Kasumi-1 (cell line): Measurements from ENCODE around the gene MALT1.
"Not testable (repeated sequence)": the region's sequence is repeated elsewhere in the genome, so short reads cannot be mapped to it uniquely, and the experiment has no call there.

Experiments
- DNase-seq, 2 experiments: peaks; one replicate each; lab custom pipeline; 2025; lab: John Stamatoyannopoulos, UW

MALT1 gene

DNA sequence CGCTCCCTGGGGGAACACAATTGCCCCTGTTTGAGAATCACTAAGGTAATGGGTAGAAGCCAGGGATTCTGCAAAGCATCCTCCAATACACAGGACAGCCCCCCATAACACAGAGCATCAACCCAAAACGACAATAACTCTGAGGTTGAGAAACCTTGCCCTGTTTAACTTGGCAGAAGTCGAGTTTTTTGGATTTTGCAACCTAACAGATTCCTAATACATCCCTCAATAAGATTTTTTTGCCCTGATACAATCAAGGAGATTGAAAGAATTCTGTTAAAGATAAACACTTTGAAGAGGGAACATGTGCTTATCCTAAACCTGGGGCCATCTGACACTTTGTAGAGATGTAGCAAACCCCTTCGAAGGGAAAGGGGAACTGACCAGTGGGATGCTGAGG, 100.9 kb downstream of the MALT1 start:
- DNase-seq = no peak

DNA sequence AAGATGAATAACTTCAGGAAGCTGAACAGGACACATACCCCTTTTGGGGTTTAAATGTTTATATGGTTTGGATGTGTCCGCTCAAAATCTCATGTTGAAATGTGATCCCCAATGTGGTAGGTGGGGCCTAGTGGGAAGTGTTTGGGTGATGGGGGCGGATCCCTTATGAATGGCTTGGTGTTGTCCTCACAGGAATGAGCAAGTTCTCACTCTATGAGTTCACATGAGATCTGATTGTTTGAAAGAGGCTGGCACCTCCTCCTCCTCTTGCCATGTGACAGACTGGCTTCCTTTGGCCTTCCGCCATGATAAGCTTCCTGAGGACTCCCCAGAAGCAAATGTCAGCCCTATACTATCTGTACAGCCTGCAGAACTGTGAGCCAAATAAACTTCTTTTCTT, 104.8 kb downstream of the MALT1 start:
- no peak for DNase-seq

- DNase-seq = not testable (repeated sequence)
Observed at GRCh38 chr18:58776541-58776940, 105.3 kb downstream of the MALT1 start.

DNA sequence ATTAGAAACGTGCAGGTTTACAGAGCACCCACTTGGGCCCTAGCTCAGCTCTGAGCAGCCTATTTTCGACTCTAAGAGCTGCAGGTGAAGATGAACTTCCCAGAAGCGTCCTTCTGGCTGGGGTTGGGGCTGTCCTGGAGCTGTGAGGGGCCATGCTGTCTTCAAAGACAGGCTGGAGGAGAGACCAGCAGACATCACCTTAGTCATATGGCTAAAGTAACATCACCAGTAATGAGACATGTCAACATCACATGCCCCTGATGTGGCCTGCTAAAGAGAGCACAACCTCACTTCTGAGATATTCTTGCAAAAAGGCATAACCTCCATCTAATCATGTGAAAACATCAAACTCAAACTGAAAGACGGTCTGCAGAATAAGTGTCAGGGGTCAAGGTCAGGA, 106.2 kb downstream of the MALT1 start:
- DNase-seq = no peak

DNA sequence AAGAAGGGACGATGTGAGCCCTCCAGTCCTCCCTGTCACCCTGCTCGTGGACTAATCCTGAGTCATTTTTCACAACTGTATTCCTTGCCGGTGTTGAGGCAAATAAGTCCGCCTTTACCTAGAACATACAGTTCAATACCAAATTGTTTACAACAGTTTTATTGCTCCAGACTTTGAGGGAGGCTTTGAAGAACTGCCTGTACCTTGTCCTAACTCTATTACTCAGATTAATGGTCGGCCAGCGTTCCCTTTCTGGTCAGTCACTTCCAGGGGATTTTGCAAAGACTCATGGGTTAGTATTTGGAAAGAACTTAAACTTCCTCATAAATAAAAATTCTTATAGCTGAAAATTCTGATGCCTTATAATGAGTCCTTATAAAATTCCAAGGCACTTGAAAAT, 108.3 kb downstream of the MALT1 start:
- no peak for DNase-seq

DNA sequence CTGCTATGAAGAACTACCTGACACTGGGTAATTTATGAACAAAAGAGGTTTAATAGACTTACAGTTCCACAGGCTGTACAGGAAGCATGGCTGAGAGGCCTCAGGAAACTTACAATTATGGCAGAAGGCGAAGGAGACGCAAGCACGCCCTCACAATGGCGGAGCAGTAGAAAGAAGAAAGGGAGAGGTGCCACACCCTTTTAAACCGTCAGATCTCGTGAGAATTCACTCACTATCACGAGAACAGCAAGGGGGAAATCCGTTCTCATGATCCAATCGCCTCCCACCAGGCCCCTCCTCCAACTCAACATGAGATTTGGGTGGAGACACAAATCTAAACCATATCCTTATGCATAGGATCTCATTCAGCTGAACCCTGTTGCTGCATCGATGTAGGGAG, 108.8 kb downstream of the MALT1 start:
- no peak for DNase-seq

- peak; percentile 60 to 77 for DNase-seq
Observed at GRCh38 chr18:58781627-58782194, 110.4 kb downstream of the MALT1 start.

GRCh38 chr18:58784601-58785137, 113.4 kb downstream of the MALT1 start:
- no peak for DNase-seq

DNA sequence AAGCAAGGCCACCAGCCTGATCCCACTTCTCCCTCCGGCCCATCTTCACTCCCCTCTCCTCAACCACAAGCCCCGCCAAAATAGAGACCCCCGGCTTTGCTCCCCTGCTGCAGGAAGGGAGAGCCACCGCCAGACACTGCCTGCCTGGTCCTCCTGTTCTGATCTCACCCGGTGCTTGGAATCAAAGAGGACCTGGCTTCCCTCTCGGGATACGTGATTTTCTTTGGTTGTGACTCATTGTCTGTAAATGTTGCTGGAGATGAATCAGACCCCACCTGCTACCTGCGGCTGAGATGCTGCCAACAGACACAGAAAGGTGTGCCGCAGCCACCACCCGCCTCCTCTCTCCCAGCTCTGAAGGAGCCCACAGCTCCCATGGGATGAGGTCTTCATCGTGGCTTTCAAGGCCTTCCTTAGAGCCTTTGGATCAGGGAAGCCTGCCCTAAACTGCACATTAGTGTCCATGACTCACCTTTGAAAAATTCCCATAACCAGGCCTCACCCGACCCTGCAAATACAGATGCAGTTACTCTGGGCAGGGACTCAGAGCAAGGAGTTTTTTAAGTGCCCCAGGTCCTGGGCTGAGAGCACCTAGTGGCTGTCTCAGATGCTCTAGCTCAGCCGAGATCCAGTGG, 114.0 kb downstream of the MALT1 start:
- no peak for DNase-seq

GRCh38 chr18:58785870-58786269, 114.6 kb downstream of the MALT1 start:
- no peak for DNase-seq

DNA sequence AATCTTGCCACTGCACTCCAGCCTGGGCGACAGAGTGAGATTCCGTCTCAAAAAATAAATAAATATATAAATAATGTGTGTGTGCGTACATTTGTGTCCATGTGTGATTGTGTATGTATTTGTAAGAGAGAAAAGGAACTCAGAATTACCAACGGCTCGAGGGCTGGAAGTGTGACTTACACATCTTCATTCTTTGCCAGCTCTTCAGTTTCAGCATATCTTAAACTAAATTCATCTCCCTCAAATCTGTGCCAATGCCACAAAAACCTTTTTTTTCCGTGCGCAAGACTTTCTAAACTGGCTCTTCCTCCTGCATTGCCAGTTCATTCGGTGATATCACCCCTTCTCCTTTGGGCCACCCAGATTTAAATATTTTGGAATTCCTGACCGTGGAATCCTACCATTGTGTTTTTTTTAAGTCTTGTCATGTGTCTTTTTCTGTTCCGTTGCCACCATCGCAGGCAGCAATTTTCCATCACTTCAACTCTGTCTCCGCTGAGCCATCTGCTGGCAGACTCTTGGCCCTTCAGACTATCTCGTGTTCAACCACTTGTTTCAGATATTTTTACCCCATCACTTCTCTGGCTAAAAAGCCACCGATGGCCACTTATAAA, 116.4 kb downstream of the MALT1 start:
- DNase-seq = no peak

GRCh38 chr18:58788470-58788869, 117.2 kb downstream of the MALT1 start:
- DNase-seq = no peak

- no peak for DNase-seq
Observed at GRCh38 chr18:58788971-58789875, 118.0 kb downstream of the MALT1 start.

GRCh38 chr18:58789876-58790240, 118.6 kb downstream of the MALT1 start:
- no peak for DNase-seq

DNA sequence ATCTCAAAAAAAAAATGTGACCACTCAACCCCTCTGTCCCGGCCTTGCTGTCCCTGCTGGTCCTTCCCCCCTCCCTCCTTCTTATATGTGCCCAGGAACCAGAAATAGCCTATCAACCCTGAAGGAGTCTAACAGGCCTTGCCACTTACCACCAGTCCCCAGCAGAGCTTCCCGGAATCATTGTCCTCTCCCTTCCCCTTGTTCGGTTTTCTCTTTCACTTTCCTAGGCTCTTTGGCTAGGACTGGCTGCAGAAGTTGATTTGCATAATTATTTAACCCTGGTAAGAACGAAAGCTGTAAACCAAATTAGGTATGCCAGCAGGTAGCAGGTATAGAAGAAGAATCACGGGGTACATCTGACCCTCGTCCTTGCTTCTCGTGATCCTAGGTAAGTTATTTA, 120.8 kb downstream of the MALT1 start:
- DNase-seq = no peak

- no peak for DNase-seq
Observed at GRCh38 chr18:58793361-58793760, 122.1 kb downstream of the MALT1 start.

GRCh38 chr18:58796220-58796619, 125.0 kb downstream of the MALT1 start:
- DNase-seq = no peak

DNA sequence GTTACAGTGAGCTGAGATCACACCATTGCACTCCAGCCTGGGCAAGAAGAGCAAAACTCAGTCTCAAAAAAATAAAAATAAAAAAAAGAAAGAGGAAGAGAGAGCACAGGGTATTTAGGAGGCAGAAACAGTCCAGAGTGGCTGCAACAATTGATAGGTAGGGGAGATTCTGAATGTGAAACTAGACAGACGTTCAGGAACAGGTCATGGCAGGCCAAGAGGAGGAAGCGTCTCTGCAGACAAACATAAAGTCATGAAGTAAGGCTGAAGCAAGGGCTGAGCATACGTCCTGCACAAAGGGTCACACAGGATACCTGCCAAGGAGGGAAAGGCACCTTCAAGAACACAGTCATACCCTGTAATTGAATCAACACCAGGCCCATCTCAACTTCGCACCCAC, 129.3 kb downstream of the MALT1 start:
- DNase-seq = no peak

GRCh38 chr18:58802959-58803358, 131.7 kb downstream of the MALT1 start:
- no peak for DNase-seq

GRCh38 chr18:58803978-58804377, 132.7 kb downstream of the MALT1 start:
- no peak for DNase-seq
